ENCODE data around the gene GIMAP8. TPM values are rescaled to one million over a fixed set of nuclear protein-coding genes. Genes with fewer than 3 reads are reported as not detected.

The GIMAP8 gene
- total RNA-seq, 1 experiment from 2014 or later, result not detected

GRCh38 chr7:150524018-150524417 lies 73.6 kb downstream of the GIMAP8 start:
- no peak overlapping the region for H3K56ac ChIP-seq (ENCODE audit: insufficient read length, low read depth, low read length)
- H4K91ac ChIP-seq (ENCODE audit: insufficient read length, low read depth, low read length), result no peak overlapping the region
- 0 out of 2 replicates have a peak, but pooled peaks cover 4% of the 10 kb centered on the region for H3K4me1 ChIP-seq (ENCODE audit: insufficient read depth, low read length)
- H3K9me3 ChIP-seq (ENCODE audit: control insufficient read depth, low read depth, low read length), result no peaks in the 10 kb centered on the region
- no peak overlapping the region for H4K5ac ChIP-seq (ENCODE audit: insufficient read length, low read depth, low read length)
- no peak overlapping the region for H3K23ac ChIP-seq (ENCODE audit: insufficient read length, low read depth, low read length)
- H2BK5ac ChIP-seq (ENCODE audit: insufficient read length, low read length), result no peak overlapping the region
- H3K4me2 ChIP-seq (ENCODE audit: insufficient read depth, insufficient read length, low read length), result no peak overlapping the region
- H2BK12ac ChIP-seq (ENCODE audit: insufficient read length, low read depth, low read length), result no peak overlapping the region
- Mint-ChIP-seq H3K27me3 (ENCODE audit: low read depth) (peaks cover 13% of the 10 kb centered on the region), H3K9me3 (peaks cover 7 to 14% of the 10 kb centered on the region in 2 experiments; a peak in 4 of 5 replicates), H3K27ac (no peak overlapping the region; a peak in 1 of 7 replicates), H3K4me3 (no peak overlapping the region), H3K36me3 (ENCODE audit: insufficient read depth in 1 of 3, low read depth in 3 of 3) (no peaks in the 10 kb centered on the region; a peak in 2 of 7 replicates), H3K4me1 (peaks cover 28 to 30% of the 10 kb centered on the region in 2 experiments)
- no peak overlapping the region for H3K9ac ChIP-seq (ENCODE audit: extremely low read depth, insufficient read length, low read length)
- H3K79me1 ChIP-seq (ENCODE audit: insufficient read depth, low read depth, low read length, poor library complexity, severe bottlenecking), result no peaks in the 10 kb centered on the region
- H3K18ac ChIP-seq (ENCODE audit: insufficient read length, low read depth, low read length), result no peak overlapping the region
- no peak overlapping the region for H2BK15ac ChIP-seq (ENCODE audit: low read depth, low read length)
- no peaks in the 10 kb centered on the region; the same call in 1 of the 2 replicates for H3K27me3 ChIP-seq (ENCODE audit: insufficient read depth, low read length)
- H2AFZ ChIP-seq (ENCODE audit: low read length), result no peak overlapping the region
- no peak for DNase-seq
- no peak overlapping the region for H2AK5ac ChIP-seq (ENCODE audit: insufficient read length, low read length)
- H3K79me2 ChIP-seq (ENCODE audit: insufficient read depth, low read length), result no peaks in the 10 kb centered on the region
- no peak overlapping the region for H2BK20ac ChIP-seq (ENCODE audit: low read depth, low read length, poor library complexity, severe bottlenecking)
- H3K27ac ChIP-seq (ENCODE audit: insufficient read length, low read depth, low read length), result no peak overlapping the region
- no CpG with 5 or more reads among the region's 2 CpGs for WGBS (ENCODE audit: extremely low coverage, insufficient read length, low lambda C conversion rate)
- no peak overlapping the region for H4K8ac ChIP-seq (replicated peaks; ENCODE audit: insufficient read length, low read depth, low read length)
- H3K23me2 ChIP-seq (ENCODE audit: insufficient read length, low read depth, low read length, poor library complexity, severe bottlenecking), result no peaks in the 10 kb centered on the region
- H4K20me1 ChIP-seq (ENCODE audit: control insufficient read depth, insufficient read depth, insufficient read length), result no peaks in the 10 kb centered on the region
- H2BK120ac ChIP-seq (ENCODE audit: low read depth, low read length, poor library complexity, severe bottlenecking), result no peak overlapping the region
- no peak for TF ChIP-seq CTCF (conservative IDR thresholded peaks at IDR 0.05)
- H3T11ph ChIP-seq (ENCODE audit: low read length), result no peak overlapping the region
- no peak overlapping the region for H3K14ac ChIP-seq (ENCODE audit: insufficient read depth, low read length)
- no peak overlapping the region for H3K4ac ChIP-seq (ENCODE audit: low read depth, low read length)

Other genes starting within 250 kb of the GIMAP8 start
- gene LRRC61, start 127.3 kb upstream of the GIMAP8 start, total RNA-seq (2021), result 24.4 and 27.4 TPM in 2 replicates
- 1.2 and 2.2 TPM in 2 replicates for gene ACTR3C, start 127.1 kb upstream of the GIMAP8 start, total RNA-seq (2021)
- 59.9 and 60.9 TPM in 2 replicates for gene RARRES2, start 109.0 kb upstream of the GIMAP8 start, total RNA-seq (2021)
- 105 and 106 TPM in 2 replicates for gene REPIN1, start 81.8 kb upstream of the GIMAP8 start, total RNA-seq (2021)
- 9.7 and 10.5 TPM in 2 replicates for gene ZNF775, start 71.3 kb upstream of the GIMAP8 start, total RNA-seq (2021)
- gene GIMAP7, start 64.2 kb downstream of the GIMAP8 start, total RNA-seq (2021), result not detected in 2 replicates
- not detected in 2 replicates for gene GIMAP4, start 116.8 kb downstream of the GIMAP8 start, total RNA-seq (2021)
- not detected in 2 replicates for gene GIMAP6, start 181.8 kb downstream of the GIMAP8 start, total RNA-seq (2021)
- not detected in 2 replicates for gene GIMAP2, start 235.1 kb downstream of the GIMAP8 start, total RNA-seq (2021)

Measured in H9 (cell line).